GM12878 (cell line): ENCODE results near the gene MYO15A. TPM values are rescaled to one million over a fixed set of nuclear protein-coding genes. Genes with fewer than 3 reads are reported as not detected.

Experiments used
- ATAC-seq: fragments of 200-7000 bp; cut with Tn5 transposase; 3 replicates; pipeline ENCODE4 v1.9.1; 2020; ENCODE audit warnings: mild to moderate bottlenecking, moderate library complexity
- BruUV-seq: library from RNA; stranded (reverse); fragments of 400-500 nt; replicated peaks from 2 replicates; lab custom pipeline; 2021; lab: Mats Ljungman, UMichigan
- CTCF ChIA-PET: fragments of 300-600 bp; sonication (Branson Sonifier 250); formaldehyde crosslinking; extraction: SDS; loops from one replicate; lab custom pipeline; 2021; ENCODE audit warnings: inconsistent platforms; lab: Yijun Ruan, JAX
- POLR2A ChIA-PET: fragments of 350-600 bp; formaldehyde crosslinking; extraction: SDS; loops from one replicate; lab custom pipeline; 2021; ENCODE audit warnings: inconsistent platforms; lab: Charles Lee
- RAD21 ChIA-PET: fragments of 300-600 bp; sonication (Branson Sonifier 250); formaldehyde crosslinking; loops from one replicate; lab custom pipeline; 2023; ENCODE audit warnings: antibody characterized with exemption; ENCODE audit not compliant: unreplicated experiment; lab: Charles Lee
- SMC1A ChIA-PET: fragments of 300-600 bp; sonication (Branson Sonifier 250); formaldehyde crosslinking; loops from one replicate; lab custom pipeline; 2023; ENCODE audit not compliant: unreplicated experiment, uncharacterized antibody; lab: Charles Lee
- DNase-seq: peaks from one replicate; pipeline ENCODE4 v3.0.0-alpha.2; 2011; ENCODE audit warnings: low read depth, low spot score
- FAIRE-seq: peaks from 3 replicates; lab custom pipeline; 2011; peaks lifted over from hg19 to GRCh38; lab: Jason Lieb, UNC
- H2AFZ ChIP-seq: 2 replicates; pipeline ENCODE4 v1.6.0; 2011; ENCODE audit warnings: low read depth, low read length, control low read depth; ENCODE audit not compliant: control insufficient read depth
- H3K27ac ChIP-seq: 2 replicates; pipeline ENCODE4 v1.5.1; 2011; ENCODE audit warnings: control low read depth; ENCODE audit not compliant: control insufficient read depth, insufficient read depth
- H3K27me3 ChIP-seq, 2 experiments: replicated peaks in 1 of 2; 2 replicates each; pipeline versions ENCODE4 v1.6.0 to v1.6.1; 2011; ENCODE audit warnings: low read length in 1 of 2; ENCODE audit not compliant: control insufficient read depth in 2 of 2, insufficient read depth in 2 of 2
- H3K36me3 ChIP-seq, 2 experiments: 2 replicates each; pipeline ENCODE4 v1.5.1; 2011; ENCODE audit warnings: low read length in 1 of 2; ENCODE audit not compliant: control insufficient read depth in 2 of 2, insufficient read depth in 2 of 2
- H3K4me1 ChIP-seq: 2 replicates; pipeline ENCODE4 v1.6.1; 2011; ENCODE audit warnings: mild to moderate bottlenecking, low read length, moderate library complexity, mixed read lengths; ENCODE audit not compliant: control insufficient read depth, insufficient read depth
- H3K4me2 ChIP-seq: 2 replicates; pipeline ENCODE4 v1.6.0; 2011; ENCODE audit warnings: control low read depth; ENCODE audit not compliant: control insufficient read depth, insufficient read depth
- H3K4me3 ChIP-seq: fragments of 200-600 bp; sonication (generic); 2 replicates; pipeline ENCODE4 v1.5.1; 2016
- H3K79me2 ChIP-seq: 2 replicates; pipeline ENCODE4 v1.6.0; 2011; ENCODE audit warnings: low read length; ENCODE audit not compliant: control insufficient read depth, insufficient read depth
- H3K9ac ChIP-seq: 2 replicates; pipeline ENCODE4 v1.8.0; 2011; ENCODE audit warnings: low read length, control low read depth, mixed read lengths; ENCODE audit not compliant: control insufficient read depth, insufficient read depth
- H3K9me3 ChIP-seq: replicated peaks from 3 replicates; pipeline ENCODE4 v1.5.1; 2011; ENCODE audit warnings: mild to moderate bottlenecking, low read length; ENCODE audit not compliant: control insufficient read depth, insufficient read depth
- H4K20me1 ChIP-seq: 2 replicates; pipeline ENCODE4 v1.6.0; 2011; ENCODE audit not compliant: control insufficient read depth, insufficient read depth
- ATF2 ChIP-seq: IDR thresholded peaks from 2 replicates; pipeline ENCODE4 v1.6.1; 2012; ENCODE audit warnings: low read length, inconsistent platforms
- CBX3 ChIP-seq: fragments of 200-600 bp; sonication (generic); IDR thresholded peaks from 2 replicates; pipeline ENCODE4 v1.6.1; 2016; ENCODE audit warnings: low read depth, borderline replicate concordance
- DPF2 ChIP-seq: fragments of 450-650 bp; IDR thresholded peaks from 2 replicates; pipeline ENCODE4 v1.6.1; 2017; ENCODE audit warnings: mild to moderate bottlenecking
- EP300 ChIP-seq, 2 experiments: fragments of 150-350 bp in 1 of 2; IDR thresholded peaks; 2 replicates each; pipeline ENCODE4 v1.6.1; 2011 to 2012; ENCODE audit warnings: low read depth in 2 of 2, low read length in 2 of 2, borderline replicate concordance in 1 of 2, improper control_type of control experiment in 1 of 2, inconsistent platforms in 1 of 2; ENCODE audit not compliant: control insufficient read depth in 1 of 2
- GABPA ChIP-seq: IDR thresholded peaks from 2 replicates; pipeline ENCODE4 v1.6.1; 2014; ENCODE audit warnings: antibody characterized with exemption, low read depth, mild to moderate bottlenecking, inconsistent platforms
- GATAD2B ChIP-seq: fragments of 450-650 bp; conservative IDR thresholded peaks from 2 replicates; pipeline ENCODE4 v1.6.1; 2017; ENCODE audit warnings: low read depth, mild to moderate bottlenecking, moderate library complexity
- IRF5 ChIP-seq: fragments of 450-650 bp; IDR thresholded peaks from 2 replicates; pipeline ENCODE4 v1.6.1; 2017; ENCODE audit warnings: borderline replicate concordance
- KLF5 ChIP-seq: fragments of 450-650 bp; IDR thresholded peaks from 2 replicates; pipeline ENCODE4 v1.6.1; 2014; ENCODE audit warnings: mild to moderate bottlenecking; ENCODE audit not compliant: partially characterized antibody
- MTA2 ChIP-seq: fragments of 450-650 bp; IDR thresholded peaks from 2 replicates; pipeline ENCODE4 v1.6.1; 2016; ENCODE audit warnings: low read depth, mild to moderate bottlenecking, moderate library complexity
- MTA3 ChIP-seq: IDR thresholded peaks from 2 replicates; pipeline ENCODE4 v1.6.1; 2012; ENCODE audit warnings: low read length, inconsistent platforms, borderline replicate concordance
- NFIC ChIP-seq: IDR thresholded peaks from 2 replicates; pipeline ENCODE4 v1.6.1; 2012; ENCODE audit warnings: low read depth, mild to moderate bottlenecking, inconsistent platforms, low read length, moderate library complexity
- PAX5 ChIP-seq: IDR thresholded peaks from 2 replicates; pipeline ENCODE4 v1.6.1; 2011; ENCODE audit warnings: low read depth, low read length, borderline replicate concordance
- POLR2AphosphoS5 ChIP-seq: IDR thresholded peaks from 2 replicates; pipeline ENCODE4 v1.6.1; 2011; ENCODE audit warnings: mild to moderate bottlenecking, low read length, inconsistent platforms
- RUNX3 ChIP-seq: IDR thresholded peaks from 2 replicates; pipeline ENCODE4 v1.6.1; 2012; ENCODE audit warnings: low read length, inconsistent platforms
- TBL1XR1 ChIP-seq: IDR thresholded peaks from 2 replicates; pipeline ENCODE4 v1.6.1; 2012; ENCODE audit warnings: low read depth, low read length, improper control_type of control experiment
- WRNIP1 ChIP-seq: IDR thresholded peaks from 2 replicates; pipeline ENCODE4 v1.6.1; 2011; ENCODE audit warnings: low read depth, low read length, improper control_type of control experiment, borderline replicate concordance
- ZNF622 ChIP-seq: fragments of 450-650 bp; IDR thresholded peaks from 2 replicates; pipeline ENCODE4 v1.6.1; 2017; ENCODE audit warnings: mild to moderate bottlenecking, inconsistent platforms
- WGBS: methylation state at CpG from one replicate; pipeline ENCODE4 v1.1.6; 2016; ENCODE audit warnings: low lambda C conversion rate; ENCODE audit not compliant: insufficient replicate concordance, insufficient coverage; ENCODE audit errors: missing lambda C conversion rate; 5-methylcytosine and 5-hydroxymethylcytosine counted together
- in situ Hi-C: fragments of 300-500 bp; cut with MboI; formaldehyde crosslinking; loops from 9 replicates; pipeline ENCODE4 v1.14.3; 2018; ENCODE audit warnings: mixed read lengths
- intact Hi-C: fragments of 100-400 bp; cut with micrococcal nuclease; formaldehyde crosslinking; loops from one replicate; pipeline ENCODE4 v1.14.2; 2022; ENCODE audit not compliant: unreplicated experiment
- polyA plus RNA-seq, 11 experiments: library from polyadenylated mRNA; depleted of rRNA in 4 of 11; unstranded in 6 of 11; stranded (reverse) in 5 of 11; fragments of >200 nt; fragmentation: Nextera tagmentation in 4 of 11; fragmentation: Illumina TruSeq in 1 of 11; extraction: Ambion mirVana in 4 of 11; extraction: Trizol in 1 of 11; gene quantifications; 1 replicate in 1 of 11; 2 replicates in 10 of 11; pipeline versions ENCODE4 v1.2.1 to v1.2.3, GENCODE V29; 2011 to 2016; ENCODE audit warnings: inconsistent platforms in 2 of 11, missing spikeins in 2 of 11, low read depth in 1 of 11
- total RNA-seq, 4 experiments: library from RNA; depleted of rRNA in 3 of 4; stranded (reverse); fragments of >200 nt in 3 of 4; fragmentation: Illumina TruSeq in 1 of 4; extraction: Trizol in 1 of 4; gene quantifications; 2 replicates each; pipeline versions ENCODE4 v1.2.1 to v1.2.3, GENCODE V29; 2013 to 2021
- TF ChIP-seq, protein P1 (sequence below): fragments of 450-650 bp; formaldehyde crosslinking; IDR thresholded peaks from 2 replicates; pipeline ENCODE4 v1.4.0; 2022; ENCODE audit warnings: mild to moderate bottlenecking, moderate library complexity

MYO15A gene
- total and polyA plus RNA-seq, 10 of the 15 experiments (the other 5 are each of a cell fraction or from before 2014, with no cell fraction given), result 0.03 to 0.77 (median 0.21) TPM; not detected in 4

DNA sequence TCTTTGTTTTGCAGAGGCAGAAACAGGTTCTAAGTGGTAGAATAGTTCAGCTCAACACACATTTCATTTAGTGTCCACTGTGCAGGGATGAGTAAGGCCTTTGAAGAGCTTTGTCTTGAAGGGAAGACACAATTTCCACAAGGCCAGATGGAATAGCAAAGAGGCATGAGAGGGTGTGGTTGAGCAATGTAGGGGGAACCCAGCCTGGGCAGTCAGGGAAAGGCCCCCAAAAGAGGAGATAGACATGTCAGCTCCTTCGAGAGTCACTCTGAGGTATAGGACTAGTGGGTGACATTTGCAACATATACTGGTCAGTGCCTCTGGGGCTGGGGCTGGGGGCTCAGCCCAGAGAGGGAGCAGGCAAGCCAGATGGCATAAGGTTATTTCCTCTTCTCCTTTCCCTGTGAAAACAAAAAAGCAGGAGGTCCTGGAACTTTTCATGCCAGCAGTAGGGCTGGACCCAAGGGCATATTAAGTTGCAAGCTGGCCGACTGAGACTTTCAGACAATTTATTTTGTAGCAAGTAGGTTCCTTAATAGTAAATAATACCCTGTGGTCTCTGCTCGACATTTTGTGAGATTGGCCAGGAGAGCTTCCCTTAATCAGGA, 82.2 kb downstream of the MYO15A start:
- FAIRE-seq (no peak), ATAC-seq (no peak), DNase-seq (no peak)
- SMC1A ChIA-PET, result interaction anchor here (1.1 kb wide), 1 partner anchor 49 kb away, joined by 4 read pairs; no protein-coding TSS in a partner anchor
- Histone ChIP-seq H4K20me1 (peaks cover 32% of the 10 kb centered on the region), H3K4me2 (peak overlapping the region; percentile 75; the same call in 1 of the 2 replicates), H3K9me3 (no peaks in the 10 kb centered on the region), H3K79me2 (peaks cover 74% of the 10 kb centered on the region), H3K4me1 (no peaks in the 10 kb centered on the region; the same call in 1 of the 2 replicates), H3K4me3 (peak overlapping the region; percentile 16; the same call in 1 of the 2 replicates), H3K9ac (no peak overlapping the region), H3K36me3 (peaks cover 14 to 35% of the 10 kb centered on the region in 2 experiments), H3K27me3 (no peaks in the 10 kb centered on the region), H2AFZ (no peak overlapping the region), H3K27ac (no peak overlapping the region)
- CTCF ChIA-PET, result interaction anchor here (0.6 to 5.3 kb wide), 6 partner anchors 9 to 66 kb away, joined by 3 to 43 read pairs (median 12); no protein-coding TSS in a partner anchor
- intact Hi-C loops (no loop called here), in situ Hi-C loops (no loop called here)
- BruUV-seq, result no TSS peak
- POLR2A ChIA-PET, result interaction anchor here (0.8 to 2.3 kb wide), 3 partner anchors 8 to 25 kb away, joined by 6 read pairs; no protein-coding TSS in a partner anchor
- RAD21 ChIA-PET, result interaction anchor here (4.5 kb wide), 1 partner anchor 50 kb away, joined by 28 read pairs; no protein-coding TSS in a partner anchor
- 78% methylated on average over 3 of the region's 3 CpGs for WGBS
- TF ChIP-seq DPF2 (no peak), ATF2 (no peak), GABPA (no peak), MTA3 (no peak), ZNF622 (no peak), CBX3 (no peak), RUNX3 (no peak), NFIC (no peak), IRF5 (no peak), KLF5 (no peak), WRNIP1 (no peak), EP300 (IDR thresholded peaks at IDR 0.05; ENCODE audit: borderline replicate concordance in 1 of 2, control insufficient read depth in 1 of 2, low read depth in 2 of 2, low read length in 2 of 2) (no peak), POLR2AphosphoS5 (no peak), TBL1XR1 (no peak), GATAD2B (no peak), MTA2 (no peak), PAX5 (no peak)
- TF ChIP-seq, protein P1, sequence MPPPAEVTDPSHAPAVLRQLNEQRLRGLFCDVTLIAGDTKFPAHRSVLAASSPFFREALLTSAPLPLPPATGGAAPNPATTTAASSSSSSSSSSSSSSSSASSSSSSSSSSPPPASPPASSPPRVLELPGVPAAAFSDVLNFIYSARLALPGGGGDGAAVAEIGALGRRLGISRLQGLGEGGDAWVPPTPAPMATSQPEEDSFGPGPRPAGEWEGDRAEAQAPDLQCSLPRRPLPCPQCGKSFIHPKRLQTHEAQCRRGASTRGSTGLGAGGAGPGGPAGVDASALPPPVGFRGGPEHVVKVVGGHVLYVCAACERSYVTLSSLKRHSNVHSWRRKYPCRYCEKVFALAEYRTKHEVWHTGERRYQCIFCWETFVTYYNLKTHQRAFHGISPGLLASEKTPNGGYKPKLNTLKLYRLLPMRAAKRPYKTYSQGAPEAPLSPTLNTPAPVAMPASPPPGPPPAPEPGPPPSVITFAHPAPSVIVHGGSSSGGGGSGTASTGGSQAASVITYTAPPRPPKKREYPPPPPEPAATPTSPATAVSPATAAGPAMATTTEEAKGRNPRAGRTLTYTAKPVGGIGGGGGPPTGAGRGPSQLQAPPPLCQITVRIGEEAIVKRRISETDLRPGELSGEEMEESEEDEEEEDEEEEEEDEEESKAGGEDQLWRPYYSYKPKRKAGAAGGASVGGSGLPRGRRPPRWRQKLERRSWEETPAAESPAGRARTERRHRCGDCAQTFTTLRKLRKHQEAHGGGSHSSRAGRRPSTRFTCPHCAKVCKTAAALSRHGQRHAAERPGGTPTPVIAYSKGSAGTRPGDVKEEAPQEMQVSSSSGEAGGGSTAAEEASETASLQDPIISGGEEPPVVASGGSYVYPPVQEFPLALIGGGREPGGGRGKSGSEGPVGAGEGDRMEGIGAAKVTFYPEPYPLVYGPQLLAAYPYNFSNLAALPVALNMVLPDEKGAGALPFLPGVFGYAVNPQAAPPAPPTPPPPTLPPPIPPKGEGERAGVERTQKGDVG (CRISPR knock-in tag), result no peak
